ENCODE results near the gene NEDD9.

Gene NEDD9

GRCh38 chr6:11235062-11235461 is 2.6 kb upstream of the NEDD9 start:
- no peak for DNase-seq (ENCODE audit: low read depth in 2 of 2)

- no peak for DNase-seq (ENCODE audit: low read depth in 2 of 2)
Observed at GRCh38 chr6:11233673-11234573, 1.5 kb upstream of the NEDD9 start.

GRCh38 chr6:11232770-11233626 is 530 bp upstream of the NEDD9 start:
- DNase-seq (ENCODE audit: low read depth in 2 of 2): no peak

DNA sequence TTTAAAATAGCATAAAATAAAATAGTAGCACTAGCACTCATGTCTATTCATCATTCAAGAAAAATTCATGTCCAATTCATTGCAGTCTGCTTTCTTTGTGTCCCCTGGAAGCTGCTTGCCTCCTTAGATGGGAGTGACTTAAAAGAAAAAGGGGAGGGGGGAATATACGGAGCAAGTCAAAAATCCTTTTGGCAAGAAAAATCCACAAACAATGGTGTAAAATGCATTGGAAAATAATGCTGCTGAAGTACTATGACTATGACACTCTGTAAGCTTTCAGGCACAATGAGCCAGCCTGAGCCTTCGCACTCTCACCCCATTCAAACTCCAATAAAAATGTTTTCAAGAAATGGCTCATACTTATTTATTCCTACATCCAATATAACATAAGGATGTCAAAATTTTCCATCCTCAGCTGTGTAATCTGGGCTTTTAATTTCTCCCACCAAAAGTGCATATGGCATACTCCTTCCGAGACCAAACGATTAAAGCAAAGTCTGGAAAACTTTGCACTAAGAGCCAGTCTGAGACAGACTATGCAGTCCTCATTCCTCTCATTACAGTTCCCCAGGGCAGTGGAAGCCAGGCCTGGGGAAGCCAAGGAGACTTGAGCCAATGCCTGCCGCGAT is 790 bp downstream of the NEDD9 start:
- DNase-seq (ENCODE audit: low read depth in 2 of 2): no peak

GRCh38 chr6:11231108-11231463 is 1.4 kb downstream of the NEDD9 start:
- no peak for DNase-seq (ENCODE audit: low read depth in 2 of 2)

DNA sequence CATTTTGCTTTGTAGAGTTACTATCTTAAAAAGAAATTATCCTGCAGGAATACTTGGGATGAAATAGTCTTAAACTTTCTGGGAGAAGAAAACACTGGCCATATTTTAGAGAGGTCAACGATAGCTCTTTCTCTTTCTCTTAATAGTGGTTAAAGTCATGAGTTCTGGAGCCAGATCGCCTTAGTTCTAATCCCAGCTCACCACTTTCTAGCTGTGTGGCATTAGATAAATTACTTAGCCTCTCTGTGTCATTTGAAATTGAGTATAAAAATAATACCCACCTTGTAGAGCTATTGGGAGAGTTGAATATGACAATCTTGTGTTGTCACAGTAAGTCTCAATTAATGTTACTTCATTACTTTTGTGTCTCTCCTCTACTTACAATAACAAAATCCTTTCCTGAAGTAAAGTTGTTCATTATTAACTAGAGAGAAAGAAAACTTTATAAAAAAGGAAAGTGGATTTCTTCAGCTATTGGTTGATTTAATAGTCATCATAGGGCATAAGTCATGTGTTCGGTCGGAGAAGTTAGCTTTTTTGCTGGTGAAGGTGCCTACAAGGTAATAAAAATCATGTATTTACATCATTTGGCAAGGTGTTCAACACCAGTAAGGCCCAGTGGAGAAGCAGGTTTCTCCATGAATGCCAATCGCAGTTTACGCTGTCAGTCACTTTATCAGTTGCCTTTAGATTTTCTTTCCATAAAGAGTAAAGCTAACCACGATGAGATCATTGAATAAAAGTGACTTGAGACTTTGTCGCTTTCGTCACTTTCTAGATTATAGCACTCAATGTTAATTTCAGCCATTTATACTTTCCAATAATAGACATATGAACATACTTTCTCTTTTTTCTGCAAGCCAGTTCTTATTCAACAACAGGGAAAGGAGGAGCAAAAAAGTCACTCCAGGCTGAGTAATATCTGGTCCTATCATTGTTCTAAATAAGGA is 2.0 kb downstream of the NEDD9 start:
- DNase-seq (ENCODE audit: low read depth in 2 of 2): no peak

GRCh38 chr6:11229655-11230046 is 2.8 kb downstream of the NEDD9 start:
- DNase-seq (ENCODE audit: low read depth in 2 of 2): no peak

DNA sequence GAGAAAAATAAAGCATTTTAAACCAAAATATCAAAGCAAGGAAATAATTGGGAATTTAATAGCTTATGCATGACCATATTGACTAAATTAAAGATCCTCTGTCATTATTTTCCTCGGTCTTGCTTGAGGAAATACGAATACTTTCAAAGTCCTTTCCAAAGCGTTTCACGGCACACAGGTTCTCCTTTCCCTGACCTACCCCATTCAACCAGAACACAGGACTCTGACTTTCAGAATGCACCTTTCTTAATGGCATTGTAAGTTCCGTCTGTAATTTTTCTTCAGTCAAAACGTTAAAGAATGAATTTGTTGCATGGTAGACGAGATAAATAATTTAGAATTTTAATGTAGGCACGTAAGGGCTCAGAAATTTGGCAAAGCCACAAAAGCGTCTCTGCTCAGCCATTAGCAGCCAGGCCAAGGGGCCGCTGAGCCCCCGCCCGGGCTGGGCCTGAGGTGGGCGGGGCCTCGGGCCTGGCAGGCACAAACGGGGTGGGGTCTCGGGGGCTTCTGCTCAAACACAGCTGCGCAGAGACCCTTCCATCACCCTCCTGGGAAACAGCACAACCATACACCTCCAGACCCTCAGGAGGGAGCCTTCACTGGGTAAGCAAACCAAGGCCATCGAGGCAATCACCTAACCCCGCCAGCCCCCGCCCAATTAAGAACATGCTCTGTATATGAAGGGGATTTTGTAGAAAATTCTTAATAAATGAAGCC is 3.4 kb downstream of the NEDD9 start:
- DNase-seq (ENCODE audit: low read depth in 2 of 2): no peak

- no peak for DNase-seq (ENCODE audit: low read depth in 2 of 2)
Observed at GRCh38 chr6:11227698-11228097, 4.8 kb downstream of the NEDD9 start.

GRCh38 chr6:11226005-11226404 is 6.5 kb downstream of the NEDD9 start:
- no peak for DNase-seq (ENCODE audit: low read depth in 2 of 2)

DNA sequence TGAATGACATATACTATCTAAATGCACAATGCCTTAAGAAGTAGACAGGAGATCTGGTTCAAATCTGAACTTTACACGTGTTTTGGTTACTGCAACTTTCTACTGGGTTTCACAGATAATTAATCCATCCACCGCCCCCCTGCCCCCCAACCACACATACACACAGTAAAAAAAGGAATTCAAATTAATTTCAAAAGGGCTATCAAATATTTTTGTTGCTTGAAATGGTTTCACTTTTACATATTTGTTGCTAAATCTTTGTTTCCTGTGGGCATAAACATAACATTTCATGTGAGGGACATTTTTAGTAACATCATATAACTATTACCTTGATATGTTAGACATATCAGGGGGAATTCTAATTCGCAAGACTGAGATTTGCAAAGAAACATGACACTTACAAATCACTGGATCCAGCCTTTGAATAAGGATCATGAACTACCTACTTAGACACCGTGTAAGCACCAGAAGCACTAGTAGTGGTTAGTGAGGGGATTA is 7.5 kb downstream of the NEDD9 start:
- DNase-seq (ENCODE audit: low read depth in 2 of 2): no peak

DNA sequence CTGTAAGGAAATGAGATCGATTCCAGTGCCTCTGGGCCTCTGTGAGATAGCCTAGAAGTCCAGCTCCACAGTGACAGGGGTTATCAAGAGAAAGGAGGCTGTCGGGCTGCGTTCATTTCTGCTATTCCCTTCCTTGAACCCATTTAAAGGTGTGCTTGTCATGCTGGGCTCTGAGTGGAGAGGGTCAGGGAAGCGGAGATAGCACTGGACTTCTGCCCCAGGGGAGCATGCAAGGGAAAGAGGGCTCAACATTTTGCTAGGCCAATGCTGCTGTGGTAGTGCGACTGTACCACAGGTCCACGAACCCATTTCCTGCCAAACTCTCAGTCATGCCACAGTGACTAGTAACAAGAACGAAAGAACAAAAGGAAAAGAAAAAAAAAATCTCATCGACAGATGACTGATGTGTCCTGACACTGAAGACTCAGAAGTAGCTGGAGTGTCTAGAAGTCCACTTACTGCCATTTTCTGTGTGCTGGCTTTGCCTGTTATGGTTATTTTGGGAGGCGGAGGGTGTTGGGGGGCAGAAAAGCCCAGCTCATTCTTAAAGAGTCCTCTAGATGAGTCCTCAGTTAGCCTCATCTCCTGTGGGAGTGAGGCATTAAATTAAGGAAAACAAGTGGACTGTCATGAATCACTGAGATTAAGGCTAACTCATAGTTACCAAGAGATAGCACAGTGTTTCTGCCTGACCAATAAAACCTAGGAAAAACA is 8.1 kb downstream of the NEDD9 start:
- DNase-seq (ENCODE audit: low read depth in 2 of 2): no peak

DNA sequence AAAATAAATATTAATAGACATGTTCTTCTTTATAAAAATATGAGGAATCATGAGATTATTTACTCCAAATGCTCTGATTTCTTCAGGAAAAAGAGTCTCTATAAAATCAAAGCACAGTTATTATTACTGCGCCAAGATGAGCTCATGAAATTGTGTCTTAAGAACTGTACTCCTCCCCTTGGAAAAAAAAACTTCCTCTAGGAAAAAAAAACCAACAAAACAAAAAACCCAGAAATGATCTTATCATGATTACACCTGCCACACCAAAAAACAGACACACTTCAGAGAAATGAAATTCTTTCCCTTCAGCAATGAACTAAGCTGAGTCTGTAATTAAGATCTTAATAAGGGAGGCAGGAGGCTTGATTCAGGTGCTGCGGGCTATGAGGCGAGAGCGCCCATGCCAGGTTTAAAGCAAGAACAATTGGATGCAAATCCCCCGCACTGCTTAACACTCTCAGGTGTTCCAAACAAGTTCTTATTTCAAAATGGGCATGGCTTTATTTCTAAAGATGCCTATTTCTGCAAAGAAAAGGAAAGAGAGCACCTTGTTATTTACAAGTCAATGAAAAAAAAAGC is 9.1 kb downstream of the NEDD9 start:
- no peak for DNase-seq (ENCODE audit: low read depth in 2 of 2)

- no peak for DNase-seq (ENCODE audit: low read depth in 2 of 2)
Observed at GRCh38 chr6:11222385-11223277, 9.8 kb downstream of the NEDD9 start.

DNA sequence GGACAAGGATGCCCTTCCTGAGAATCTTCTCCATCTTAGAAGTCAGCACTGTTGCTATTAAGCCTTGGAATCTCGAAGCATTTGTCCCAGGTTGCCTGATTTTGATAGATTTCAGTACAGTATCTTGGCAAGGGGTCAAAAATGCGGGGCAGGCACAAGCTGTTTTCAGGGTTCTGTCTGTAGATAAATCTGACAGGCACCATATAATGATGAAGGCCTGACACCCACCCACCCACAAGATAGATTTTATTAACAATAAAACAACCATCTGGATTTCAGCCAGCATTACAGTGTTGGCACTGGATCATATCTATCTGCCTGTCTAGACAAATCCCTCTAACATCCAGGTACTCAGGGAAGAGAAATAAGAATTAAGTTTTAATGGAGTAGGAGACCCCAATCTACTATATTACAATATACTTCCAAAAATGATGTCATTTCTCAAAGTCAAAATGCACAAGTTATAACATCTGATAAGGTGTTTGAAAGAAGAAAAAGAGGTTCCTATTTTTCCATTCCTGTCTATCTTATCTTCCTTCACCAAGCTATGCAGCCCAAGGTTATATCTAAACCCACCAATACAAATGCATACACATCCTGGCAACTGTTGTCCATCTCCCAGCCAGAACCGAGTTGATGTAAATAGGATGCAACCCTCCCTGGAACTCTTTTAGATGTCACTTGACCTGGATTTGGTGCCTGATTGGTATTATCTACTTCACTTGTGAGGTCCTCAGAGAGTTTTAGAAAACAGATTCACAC is 10.7 kb downstream of the NEDD9 start:
- no peak for DNase-seq (ENCODE audit: low read depth in 2 of 2)

GRCh38 chr6:11219400-11219834 is 13.1 kb downstream of the NEDD9 start:
- DNase-seq (ENCODE audit: low read depth in 2 of 2): no peak

GRCh38 chr6:11218538-11219399 is 13.7 kb downstream of the NEDD9 start:
- no peak for DNase-seq (ENCODE audit: low read depth in 2 of 2)

Data from stimulated activated CD4-positive, alpha-beta T cell treated with anti-CD3 and anti-CD28 coated beads, Interleukin-1b, Interleukin-23, amount 100 ng/mL, for 1 hour (primary cell).